ENCODE results near the gene KCNQ1. TPM values are rescaled to one million over a fixed set of nuclear protein-coding genes. Genes with fewer than 3 reads are reported as not detected.

Gene KCNQ1
- total and polyA plus RNA-seq, 9 of the 15 experiments (the other 6 are each of a cell fraction or from before 2014, with no cell fraction given) = 0.44 TPM; not detected in 8

DNA sequence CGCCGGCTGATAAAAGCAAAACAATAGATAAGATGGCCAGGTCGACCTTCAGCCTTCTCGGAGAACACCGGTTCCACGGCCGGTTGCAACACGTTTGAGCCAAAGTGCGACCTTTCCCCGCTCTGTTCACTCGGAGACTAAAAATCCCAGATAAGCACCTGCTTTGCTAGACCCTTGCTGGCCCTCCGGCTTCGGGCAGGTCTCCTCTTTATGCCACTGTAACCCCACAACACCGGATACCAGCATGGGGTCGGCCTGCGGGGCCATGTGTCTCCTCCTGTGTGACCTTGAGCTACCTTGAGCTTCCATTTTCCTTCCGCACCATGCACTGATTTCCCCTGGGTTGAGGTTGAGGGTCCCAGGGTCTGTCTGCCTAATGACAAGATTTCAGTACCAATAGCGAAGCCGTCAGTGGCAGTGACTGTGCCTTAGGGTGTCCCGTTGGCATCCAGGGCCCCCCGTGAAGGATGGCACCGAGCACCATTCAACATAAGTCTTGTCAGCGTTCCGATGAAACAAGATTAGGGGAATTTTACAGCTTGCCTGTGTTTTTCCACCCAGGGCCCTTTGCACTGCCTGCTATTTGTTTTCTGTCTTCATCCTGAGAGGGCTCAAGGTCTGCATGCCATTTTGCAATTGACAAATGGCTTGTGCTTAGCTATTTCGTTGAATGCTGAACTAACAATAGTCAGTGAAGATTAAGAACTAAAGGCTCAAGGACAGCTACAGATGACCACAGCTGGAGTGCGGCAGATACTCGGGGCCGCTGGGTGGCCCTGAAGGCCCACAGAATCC, 118.6 kb downstream of the KCNQ1 start:
- no peaks in the 10 kb centered on the region for H4K20me1 ChIP-seq (replicated peaks; ENCODE audit: control insufficient read depth, insufficient read depth, low read length)
- peaks cover 0 to 45% of the 10 kb centered on the region in 2 experiments; a peak in 4 of 5 replicates for H3K4me1 ChIP-seq (replicated peaks in 1 of 2; ENCODE audit: control insufficient read depth in 2 of 2, insufficient read depth in 2 of 2, low read length in 2 of 2)
- H3K9me3 ChIP-seq (replicated peaks; ENCODE audit: control insufficient read depth, insufficient read depth, low read depth, low read length) = no peaks in the 10 kb centered on the region
- ATAC-seq (no peak), FAIRE-seq (no peak), DNase-seq (ENCODE audit: extremely low read depth in 1 of 4, low spot score in 3 of 4) (no peak)
- no peaks in the 10 kb centered on the region for H3K79me2 ChIP-seq (ENCODE audit: control insufficient read depth, insufficient read depth, low read length)
- no peak overlapping the region for H3K9ac ChIP-seq (ENCODE audit: insufficient read depth in 1 of 2, low read depth in 2 of 2, low read length in 2 of 2)
- peaks cover 12 to 33% of the 10 kb centered on the region in 2 experiments for H3K27me3 ChIP-seq (ENCODE audit: control insufficient read depth in 2 of 2, insufficient read depth in 2 of 2, low read length in 2 of 2)
- no peak overlapping the region for H3K4me2 ChIP-seq (ENCODE audit: insufficient read depth, low read length)
- no peak overlapping the region for H2AFZ ChIP-seq (ENCODE audit: low read depth, low read length)
- POLR2A ChIA-PET = interaction anchor here (0.8 to 1.2 kb wide), 3 partner anchors 8 to 91 kb away, joined by 3 to 5 read pairs (median 4); no protein-coding TSS in a partner anchor
- H3K4me3 ChIP-seq = no peak overlapping the region
- CTCF ChIA-PET (ENCODE audit: low intra/inter-chr PET ratio) = interaction anchor here (0.7 to 1.5 kb wide), 2 partner anchors 322 to 328 kb away, joined by 4 read pairs; partner anchors contain the start of gene CDKN1C
- no peak overlapping the region for H3K27ac ChIP-seq (ENCODE audit: extremely low read depth, low read depth, low read length)
- in situ Hi-C loops (cut with MboI) (no loop called here), intact Hi-C loops (cut with micrococcal nuclease) (loop anchor here (10.0 kb wide), 1 partner anchor 321 kb away; the partner anchor contains the start of gene CDKN1C)
- no peaks in the 10 kb centered on the region for H3K36me3 ChIP-seq (ENCODE audit: control insufficient read depth, insufficient read depth, low read length)
- TF ChIP-seq PHB (CRISPR knock-in tag; IDR thresholded peaks at IDR 0.05) (no peak), RAD21 (CRISPR knock-in tag; conservative IDR thresholded peaks at IDR 0.05 in 1 of 2, IDR thresholded peaks at IDR 0.05 in 1 of 2) (peak in 1 of 2 experiments; percentile 38; a peak in 2 of 4 replicates)
- BruUV-seq (replicated peaks) = no TSS peak
- peaks cover 2% of the 10 kb centered on the region for H3K9me1 ChIP-seq (ENCODE audit: control insufficient read depth, insufficient read depth, low read length)
- 27% methylated on average over 28 of the region's 28 CpGs for WGBS (ENCODE audit: insufficient coverage, low coverage, missing lambda C conversion rate)

DNA sequence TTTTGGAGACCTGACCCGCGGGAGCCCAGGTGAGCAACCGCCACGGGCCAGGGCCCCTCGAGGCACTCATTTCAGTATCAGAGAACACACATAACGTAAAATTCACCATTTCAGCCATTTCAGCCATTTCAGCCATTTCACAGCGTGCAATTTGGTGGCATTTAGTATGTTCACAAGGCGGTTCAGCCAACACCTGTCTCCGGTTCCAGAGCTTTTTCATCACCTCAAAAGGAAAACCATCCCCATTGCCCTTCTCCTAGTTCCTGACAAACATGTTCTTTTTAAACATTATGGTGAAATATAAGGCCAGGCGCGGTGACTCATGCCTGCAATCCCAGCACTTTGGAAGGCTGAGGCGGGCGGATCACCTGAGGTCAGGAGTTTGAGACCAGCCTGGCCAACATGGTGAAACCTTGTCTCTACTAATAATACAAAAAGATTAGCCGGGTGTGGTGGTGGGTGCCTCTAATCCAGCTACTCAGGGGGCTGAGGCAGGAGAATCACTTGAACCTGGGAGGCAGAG, 119.3 kb downstream of the KCNQ1 start:
- H3K4me2 ChIP-seq (ENCODE audit: insufficient read depth, low read length) = no peak overlapping the region
- H4K20me1 ChIP-seq (replicated peaks; ENCODE audit: control insufficient read depth, insufficient read depth, low read length) = no peaks in the 10 kb centered on the region
- H3K27me3 ChIP-seq (ENCODE audit: control insufficient read depth in 2 of 2, insufficient read depth in 2 of 2, low read length in 2 of 2) = peaks cover 12 to 26% of the 10 kb centered on the region in 2 experiments
- FAIRE-seq (no peak), DNase-seq (ENCODE audit: extremely low read depth in 1 of 4, low spot score in 3 of 4) (no peak), ATAC-seq (no peak)
- BruUV-seq (replicated peaks) = no TSS peak
- H3K36me3 ChIP-seq (ENCODE audit: control insufficient read depth, insufficient read depth, low read length) = no peaks in the 10 kb centered on the region
- in situ Hi-C loops (cut with MboI) = no loop called here
- POLR2A ChIA-PET = interaction anchor here (0.7 to 1.2 kb wide), 5 partner anchors 8 to 327 kb away, joined by 3 to 5 read pairs (median 4); no protein-coding TSS in a partner anchor
- H2AFZ ChIP-seq (ENCODE audit: low read depth, low read length) = no peak overlapping the region
- H3K9me1 ChIP-seq (ENCODE audit: control insufficient read depth, insufficient read depth, low read length) = peaks cover 2% of the 10 kb centered on the region
- peaks cover 0 to 40% of the 10 kb centered on the region in 2 experiments; a peak in 4 of 5 replicates for H3K4me1 ChIP-seq (replicated peaks in 1 of 2; ENCODE audit: control insufficient read depth in 2 of 2, insufficient read depth in 2 of 2, low read length in 2 of 2)
- no peaks in the 10 kb centered on the region for H3K9me3 ChIP-seq (replicated peaks; ENCODE audit: control insufficient read depth, insufficient read depth, low read depth, low read length)
- H3K27ac ChIP-seq (ENCODE audit: extremely low read depth, low read depth, low read length) = no peak overlapping the region
- 31% methylated on average over 14 of the region's 14 CpGs for WGBS (ENCODE audit: insufficient coverage, low coverage, missing lambda C conversion rate)
- CTCF ChIA-PET (ENCODE audit: low intra/inter-chr PET ratio) = interaction anchor here (1.5 kb wide), 1 partner anchor 321 kb away, joined by 4 read pairs; the partner anchor contains the start of gene CDKN1C
- H3K4me3 ChIP-seq = no peak overlapping the region
- H3K79me2 ChIP-seq (ENCODE audit: control insufficient read depth, insufficient read depth, low read length) = no peaks in the 10 kb centered on the region
- intact Hi-C loops (cut with micrococcal nuclease) = loop anchor here (10.0 kb wide), 1 partner anchor 321 kb away; the partner anchor contains the start of gene CDKN1C
- no peak overlapping the region for H3K9ac ChIP-seq (ENCODE audit: insufficient read depth in 1 of 2, low read depth in 2 of 2, low read length in 2 of 2)
- TF ChIP-seq HDAC3 (IDR thresholded peaks at IDR 0.05; ENCODE audit: borderline replicate concordance, partially characterized antibody) (no peak), FOSL1 (tag; conservative IDR thresholded peaks at IDR 0.05) (0 out of 2 replicates have a peak, but pooled peaks have one; percentile 15)
